Liver (tissue), 9 donors: ENCODE results near the gene IQSEC1. TPM values are rescaled to one million over a fixed set of nuclear protein-coding genes. Genes with fewer than 3 reads are reported as not detected.

Source experiments
- DNase-seq: peaks from one replicate; pipeline ENCODE4 v3.0.0-alpha.2; 2017; ENCODE audit warnings: low spot score
- H3K27ac ChIP-seq, 2 donors: one replicate each; pipeline ENCODE4 v1.7.0; 2013; ENCODE audit warnings: inconsistent platforms in 2 of 2, low read length in 2 of 2, control low read depth in 1 of 2, low read depth in 1 of 2, mild to moderate bottlenecking in 1 of 2
- H3K27me3 ChIP-seq, 4 donors: one replicate each; pipeline versions ENCODE4 v1.6.1 to v1.7.0; 2013; ENCODE audit warnings: low read length in 3 of 4, inconsistent platforms in 1 of 4, mild to moderate bottlenecking in 1 of 4, moderate library complexity in 1 of 4; ENCODE audit not compliant: control insufficient read depth in 4 of 4, insufficient read depth in 4 of 4
- H3K36me3 ChIP-seq, 4 donors: one replicate each; pipeline versions ENCODE4 v1.6.1 to v1.7.0; 2013; ENCODE audit warnings: low read length in 3 of 4, mild to moderate bottlenecking in 3 of 4, low read depth in 1 of 4, moderate library complexity in 1 of 4; ENCODE audit not compliant: control insufficient read depth in 4 of 4, insufficient read depth in 3 of 4
- H3K4me1 ChIP-seq, 4 donors: one replicate each; pipeline versions ENCODE4 v1.6.1 to v1.7.0; 2013; ENCODE audit warnings: low read length in 3 of 4, mild to moderate bottlenecking in 3 of 4, moderate library complexity in 1 of 4; ENCODE audit not compliant: control insufficient read depth in 4 of 4, insufficient read depth in 4 of 4
- H3K4me3 ChIP-seq, 3 donors: one replicate each; pipeline versions ENCODE4 v1.6.1 to v1.7.0; 2013; ENCODE audit warnings: low read length in 3 of 3, control low read depth in 1 of 3, low read depth in 1 of 3, mild to moderate bottlenecking in 1 of 3
- H3K9ac ChIP-seq, 2 donors: one replicate each; pipeline ENCODE4 v1.7.0; 2013; ENCODE audit warnings: low read length in 2 of 2, mild to moderate bottlenecking in 2 of 2, moderate library complexity in 2 of 2, control low read depth in 1 of 2, low read depth in 1 of 2
- H3K9me3 ChIP-seq, 4 donors: one replicate each; pipeline versions ENCODE4 v1.6.1 to v1.7.0; 2013; ENCODE audit warnings: low read length in 3 of 4; ENCODE audit not compliant: control insufficient read depth in 4 of 4
- ATF3 ChIP-seq: IDR thresholded peaks from 2 replicates; pipeline ENCODE4 v1.6.1; 2016; ENCODE audit warnings: antibody characterized with exemption
- CTCF ChIP-seq: fragments of 150-350 bp; IDR thresholded peaks from 2 replicates; pipeline ENCODE4 v1.5.1; 2017; ENCODE audit warnings: improper control_type of control experiment, low read depth, low read length; ENCODE audit not compliant: missing input control
- EGR1 ChIP-seq, 2 donors: IDR thresholded peaks; 2 replicates each; pipeline ENCODE4 v1.6.1; 2016 to 2018; ENCODE audit warnings: antibody characterized with exemption in 2 of 2, low read depth in 2 of 2
- FOXA1 ChIP-seq: IDR thresholded peaks from 2 replicates; pipeline ENCODE4 v1.6.1; 2016; ENCODE audit warnings: antibody characterized with exemption
- FOXA2 ChIP-seq: IDR thresholded peaks from 2 replicates; pipeline ENCODE4 v1.6.1; 2016; ENCODE audit warnings: antibody characterized with exemption
- GABPA ChIP-seq, 2 donors: IDR thresholded peaks in 1 of 2; conservative IDR thresholded peaks in 1 of 2; 2 replicates each; pipeline ENCODE4 v1.6.1; 2016; ENCODE audit warnings: antibody characterized with exemption in 2 of 2, mild to moderate bottlenecking in 1 of 2, moderate library complexity in 1 of 2
- HNF4A ChIP-seq, 2 donors: conservative IDR thresholded peaks; 2 replicates each; pipeline ENCODE4 v1.6.1; 2016; ENCODE audit warnings: antibody characterized with exemption in 2 of 2, mild to moderate bottlenecking in 2 of 2
- HNF4G ChIP-seq: IDR thresholded peaks from 2 replicates; pipeline ENCODE4 v1.6.1; 2016; ENCODE audit warnings: antibody characterized with exemption
- JUND ChIP-seq, 2 donors: IDR thresholded peaks; 2 replicates each; pipeline ENCODE4 v1.6.1; 2016; ENCODE audit warnings: antibody characterized with exemption in 2 of 2
- MAX ChIP-seq: IDR thresholded peaks from 2 replicates; pipeline ENCODE4 v1.6.1; 2016; ENCODE audit warnings: antibody characterized with exemption
- NR2F2 ChIP-seq: IDR thresholded peaks from 2 replicates; pipeline ENCODE4 v1.6.1; 2016; ENCODE audit warnings: antibody characterized with exemption
- RAD21 ChIP-seq, 2 donors: IDR thresholded peaks; 2 replicates each; pipeline ENCODE4 v1.6.1; 2016; ENCODE audit warnings: antibody characterized with exemption in 2 of 2, mild to moderate bottlenecking in 2 of 2
- REST ChIP-seq: IDR thresholded peaks from 2 replicates; pipeline ENCODE4 v1.6.1; 2016; ENCODE audit warnings: antibody characterized with exemption, mild to moderate bottlenecking
- RXRA ChIP-seq, 2 donors: IDR thresholded peaks; 2 replicates each; pipeline ENCODE4 v1.6.1; 2017 to 2018; ENCODE audit warnings: antibody characterized with exemption in 2 of 2, mild to moderate bottlenecking in 1 of 2
- SP1 ChIP-seq: IDR thresholded peaks from 2 replicates; pipeline ENCODE4 v1.6.1; 2018; ENCODE audit warnings: antibody characterized with exemption, mild to moderate bottlenecking
- TAF1 ChIP-seq: conservative IDR thresholded peaks from 2 replicates; pipeline ENCODE4 v1.6.1; 2016; ENCODE audit warnings: antibody characterized with exemption, mild to moderate bottlenecking
- YY1 ChIP-seq: IDR thresholded peaks from 2 replicates; pipeline ENCODE4 v1.6.1; 2016; ENCODE audit warnings: antibody characterized with exemption, mild to moderate bottlenecking
- ZBTB33 ChIP-seq: IDR thresholded peaks from 2 replicates; pipeline ENCODE4 v1.6.1; 2016; ENCODE audit warnings: antibody characterized with exemption
- WGBS: extraction: QIAGEN DNeasy Blood & Tissue Kit; methylation state at CpG from one replicate; pipeline ENCODE4 v1.1.7; 2013; 5-methylcytosine and 5-hydroxymethylcytosine counted together
- polyA plus RNA-seq, 2 donors: library from polyadenylated mRNA; stranded (reverse) in 1 of 2; unstranded in 1 of 2; fragments of 200-250 nt in 1 of 2; fragments of >200 nt in 1 of 2; fragmentation: Nextera tagmentation in 1 of 2; extraction: Ambion mirVana in 1 of 2; gene quantifications; one replicate each; pipeline versions ENCODE4 v1.2.1 to v1.2.3, GENCODE V29; 2013 to 2015
- total RNA-seq, 2 donors: library from RNA; depleted of rRNA; stranded (reverse); fragments of >200 nt; gene quantifications; one replicate each; pipeline ENCODE4 v1.2.3, GENCODE V29; 2014
- donor health status: healthy.
- donor health status: healthy.
- donor health status: healthy.
- donor health status: healthy.
- donor health status: healthy.

Gene IQSEC1
- total and polyA plus RNA-seq, 4 donors = 12.7 to 56.0 (median 36.2) TPM

GRCh38 chr3:12940854-12941253 is 132.4 kb downstream of the IQSEC1 start:
- WGBS = 91% methylated on average over 6 of the region's 6 CpGs
- H3K36me3 ChIP-seq = peaks cover 11 to 52% (median 18%) of the 10 kb centered on the region in 4 donors

GRCh38 chr3:12939137-12939536 is 134.1 kb downstream of the IQSEC1 start:
- Histone ChIP-seq H3K9ac (no peak overlapping the region), H3K27me3 (no peaks in the 10 kb centered on the region), H3K27ac (peak overlapping the region in 1 of 2 donors; percentile 5), H3K36me3 (peaks cover 16 to 62% (median 24%) of the 10 kb centered on the region in 4 donors), H3K4me3 (no peak overlapping the region), H3K9me3 (no peaks in the 10 kb centered on the region), H3K4me1 (peaks cover 3 to 23% (median 9%) of the 10 kb centered on the region in 4 donors)
- DNase-seq = no peak
- TF ChIP-seq EGR1 (IDR thresholded peaks at IDR 0.05; ENCODE audit: low read depth in 2 of 2) (no peak), RXRA (IDR thresholded peaks at IDR 0.05) (no peak), ZBTB33 (no peak), RAD21 (IDR thresholded peaks at IDR 0.05) (no peak), GABPA (IDR thresholded peaks at IDR 0.05 in 1 of 2, conservative IDR thresholded peaks at IDR 0.05 in 1 of 2) (no peak), JUND (IDR thresholded peaks at IDR 0.05) (no peak), SP1 (no peak), MAX (no peak), HNF4G (no peak), REST (no peak), ATF3 (no peak), NR2F2 (no peak), FOXA1 (no peak), YY1 (no peak), HNF4A (conservative IDR thresholded peaks at IDR 0.05) (no peak), CTCF (no peak), FOXA2 (no peak), TAF1 (no peak)
- 86% methylated on average over 10 of the region's 10 CpGs for WGBS

More at GRCh38 chr3:12940854-12941253, 132.4 kb downstream of the IQSEC1 start:
- Histone ChIP-seq H3K27me3 (no peaks in the 10 kb centered on the region), H3K4me3 (no peak overlapping the region), H3K27ac (no peak overlapping the region), H3K4me1 (peaks cover 3 to 22% (median 11%) of the 10 kb centered on the region in 4 donors), H3K9ac (no peak overlapping the region), H3K9me3 (no peaks in the 10 kb centered on the region)
- no peak for DNase-seq
- TF ChIP-seq RAD21 (IDR thresholded peaks at IDR 0.05) (no peak), EGR1 (IDR thresholded peaks at IDR 0.05; ENCODE audit: low read depth in 2 of 2) (no peak), NR2F2 (no peak), HNF4A (conservative IDR thresholded peaks at IDR 0.05) (no peak), GABPA (IDR thresholded peaks at IDR 0.05 in 1 of 2, conservative IDR thresholded peaks at IDR 0.05 in 1 of 2) (no peak), RXRA (IDR thresholded peaks at IDR 0.05) (no peak), ZBTB33 (no peak)
